AG09319 (cell line): ENCODE results near the gene RTEL1.

ENCODE experiments used
- DNase-seq: peaks from one replicate; pipeline ENCODE4 v3.0.0-alpha.2; 2010; ENCODE audit warnings: low read depth; ENCODE audit errors: extremely low read depth
- CTCF ChIP-seq: IDR thresholded peaks from 2 replicates; pipeline ENCODE4 v1.5.1; 2011; ENCODE audit warnings: low read depth, mild to moderate bottlenecking, inconsistent platforms, low read length, moderate library complexity

The RTEL1 gene

GRCh38 chr20:63651942-63652191 lies 6.2 kb upstream of the RTEL1 start:
- DNase-seq = no peak
- no peak for TF ChIP-seq CTCF

- no peak for DNase-seq
Observed at GRCh38 chr20:63652192-63652980, 5.7 kb upstream of the RTEL1 start.

GRCh38 chr20:63653041-63653973 lies 4.8 kb upstream of the RTEL1 start, which contains the start of gene STMN3:
STMN3 (minus strand) TSS chr20:63653424; CDS start chr20:63653345, 79 bp downstream.
- no peak for TF ChIP-seq CTCF
- peak; percentile 81 for DNase-seq

More at GRCh38 chr20:63652192-63652980, 5.7 kb upstream of the RTEL1 start:
- TF ChIP-seq CTCF = no peak

GRCh38 chr20:63653974-63654668 lies 4.0 kb upstream of the RTEL1 start:
- DNase-seq = no peak
- TF ChIP-seq CTCF = no peak

GRCh38 chr20:63655249-63655648 lies 2.9 kb upstream of the RTEL1 start:
- no peak for TF ChIP-seq CTCF
- DNase-seq = no peak

GRCh38 chr20:63656451-63656850 lies 1.7 kb upstream of the RTEL1 start:
- no peak for TF ChIP-seq CTCF
- DNase-seq = no peak
